Renal cortical epithelial cell (primary cell): Measurements from ENCODE around the gene ME1. TPM values are rescaled to one million over a fixed set of nuclear protein-coding genes. Genes with fewer than 3 reads are reported as not detected.
A peak's percentile ranks its signal among the peaks of the same experiment; 100 is the strongest.
"Not testable (repeated sequence)": the region's sequence is repeated elsewhere in the genome, so short reads cannot be mapped to it uniquely, and the experiment has no call there.

ENCODE experiments used
- DNase-seq: peaks from one replicate; pipeline ENCODE4 v3.0.0-alpha.2; 2011; ENCODE audit warnings: low read depth
- total RNA-seq: library from RNA; depleted of rRNA; stranded (reverse); fragments of >200 nt; gene quantifications from 2 replicates; pipeline ENCODE4 v1.2.3, GENCODE V29; 2014

Gene ME1
- total RNA-seq, 1 donor from 2014 or later, result 45.3 TPM

GRCh38 chr6:83256719-83257118 is 174.1 kb downstream of the ME1 start:
- not testable (repeated sequence) for DNase-seq

GRCh38 chr6:83252719-83253118 is 178.1 kb downstream of the ME1 start:
- peak; percentile 73 for DNase-seq

GRCh38 chr6:83250235-83250634 is 180.6 kb downstream of the ME1 start:
- DNase-seq, result no peak

GRCh38 chr6:83247471-83247870 is 183.4 kb downstream of the ME1 start:
- no peak for DNase-seq

- DNase-seq, result peak; percentile 10
Measured at GRCh38 chr6:83231146-83231545, 199.7 kb downstream of the ME1 start.

GRCh38 chr6:83226517-83226916 is 204.3 kb downstream of the ME1 start:
- DNase-seq, result no peak

GRCh38 chr6:83221889-83222479 is 208.9 kb downstream of the ME1 start:
- DNase-seq, result peak; percentile 52

- DNase-seq, result no peak
Measured at GRCh38 chr6:83221276-83221675, 209.6 kb downstream of the ME1 start.

- DNase-seq, result no peak
Measured at GRCh38 chr6:83220121-83220520, 210.7 kb downstream of the ME1 start.

- no peak for DNase-seq
Measured at GRCh38 chr6:83218646-83219045, 212.2 kb downstream of the ME1 start.

- DNase-seq, result no peak
Measured at GRCh38 chr6:83216806-83217205, 214.0 kb downstream of the ME1 start.

- peak; percentile 72 for DNase-seq
Measured at GRCh38 chr6:83215131-83216047, 215.5 kb downstream of the ME1 start.

- peak; percentile 42 for DNase-seq
Measured at GRCh38 chr6:83202031-83202430, 228.8 kb downstream of the ME1 start.

GRCh38 chr6:83199863-83200225 is 231.0 kb downstream of the ME1 start:
- peak; percentile 94 for DNase-seq

GRCh38 chr6:83199173-83199862 is 231.5 kb downstream of the ME1 start:
- no peak for DNase-seq

GRCh38 chr6:83198486-83199172 is 232.2 kb downstream of the ME1 start:
- no peak for DNase-seq

GRCh38 chr6:83193747-83194566 is 236.9 kb downstream of the ME1 start:
- DNase-seq, result no peak

GRCh38 chr6:83192871-83193746 is 237.7 kb downstream of the ME1 start, which contains the start of the genes PGM3 and RWDD2A:
Gene PGM3 (minus strand): TSS chr6:83193265. CDS start chr6:83191012, 2,253 bp downstream.
Gene RWDD2A (plus strand): TSS chr6:83193357. CDS start chr6:83194452, 1,095 bp downstream.
- DNase-seq, result peak; percentile 67

GRCh38 chr6:83192456-83192855 is 238.4 kb downstream of the ME1 start:
- DNase-seq, result no peak

GRCh38 chr6:83191974-83192373 is 238.9 kb downstream of the ME1 start:
- not testable (repeated sequence) for DNase-seq
